Stimulated activated CD4-positive, alpha-beta T cell treated with anti-CD3 and anti-CD28 coated beads, TNF-alpha, amount 100 ng/mL, for 24 hours (primary cell): ENCODE data around the gene CHMP4A.

Experiments
- DNase-seq, 3 experiments: peaks; one replicate each; pipeline ENCODE4 v3.0.0-alpha.2; 2020; ENCODE audit warnings: low read depth in 3 of 3

CHMP4A gene, protein sequence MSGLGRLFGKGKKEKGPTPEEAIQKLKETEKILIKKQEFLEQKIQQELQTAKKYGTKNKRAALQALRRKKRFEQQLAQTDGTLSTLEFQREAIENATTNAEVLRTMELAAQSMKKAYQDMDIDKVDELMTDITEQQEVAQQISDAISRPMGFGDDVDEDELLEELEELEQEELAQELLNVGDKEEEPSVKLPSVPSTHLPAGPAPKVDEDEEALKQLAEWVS

DNA sequence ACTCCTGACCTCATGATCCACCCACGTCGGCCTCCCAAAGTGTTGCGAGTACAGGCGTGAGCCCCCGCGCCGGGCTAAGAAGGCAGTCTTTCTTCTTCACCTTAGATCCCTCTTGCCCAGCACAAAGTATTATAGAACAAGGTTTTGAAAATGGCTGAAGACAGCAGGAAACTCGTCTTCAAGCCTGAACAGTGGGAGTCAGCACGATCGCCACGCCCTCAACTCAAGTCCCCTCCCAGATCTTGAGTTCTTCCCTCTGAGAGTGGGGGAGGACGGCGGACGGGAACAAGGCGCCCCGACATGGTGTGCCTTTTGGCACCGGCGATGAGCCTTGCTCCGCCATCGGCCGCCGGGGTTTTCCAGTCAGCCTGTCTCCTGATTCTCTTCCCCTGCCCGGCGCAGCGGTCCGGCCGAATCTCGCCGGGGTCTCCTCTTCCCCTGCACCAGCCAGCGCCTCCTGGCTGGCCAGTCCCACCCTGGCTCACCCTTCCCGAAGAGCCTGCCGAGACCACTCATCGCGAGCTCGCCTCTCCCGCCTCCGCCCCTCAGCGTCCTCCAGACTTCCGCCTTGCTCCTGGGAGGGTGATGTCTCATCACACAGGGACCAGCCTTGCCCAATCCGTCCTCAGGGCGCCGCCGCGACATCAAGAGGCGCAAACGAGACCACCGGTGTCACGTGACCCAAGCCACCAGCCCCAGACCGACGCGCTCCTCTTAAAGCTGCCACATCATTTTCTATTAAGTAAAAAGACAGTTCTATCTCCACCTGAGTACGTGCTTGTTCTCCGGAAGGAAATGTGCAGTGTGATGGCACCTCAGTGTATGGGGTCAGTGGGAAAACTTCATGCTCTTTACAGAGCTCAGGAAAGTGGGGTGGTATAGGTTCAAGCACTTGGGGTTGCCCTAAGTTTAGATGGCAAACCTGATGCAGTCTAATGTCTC lies at the start of gene CHMP4A:
Gene CHMP4A, minus strand, starts transcription at position 565 of the 942 bp plus-strand sequence. Its CDS starts 49 bp downstream, at position 516.
- DNase-seq = peak; percentile 90 to 97 (median 94)

DNA sequence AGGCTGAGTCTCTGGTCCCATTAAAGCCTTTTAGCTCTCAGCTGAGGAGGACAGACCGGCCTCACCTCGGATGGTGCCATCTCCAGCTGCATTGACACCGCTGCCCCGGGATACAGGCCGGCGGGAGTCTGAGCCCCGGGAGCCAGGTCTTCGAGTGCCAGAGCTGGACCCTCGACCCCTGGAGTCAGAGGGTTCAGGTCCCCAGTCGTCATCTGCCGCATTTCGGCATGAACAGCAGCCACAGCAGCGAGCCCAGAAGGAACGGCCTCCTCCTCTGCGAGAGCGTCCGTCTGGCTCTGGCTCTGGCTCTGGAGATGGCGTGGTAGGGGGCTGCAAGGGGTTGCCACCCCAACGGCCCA lies 48.7 kb upstream of the CHMP4A start:
- no peak for DNase-seq

DNA sequence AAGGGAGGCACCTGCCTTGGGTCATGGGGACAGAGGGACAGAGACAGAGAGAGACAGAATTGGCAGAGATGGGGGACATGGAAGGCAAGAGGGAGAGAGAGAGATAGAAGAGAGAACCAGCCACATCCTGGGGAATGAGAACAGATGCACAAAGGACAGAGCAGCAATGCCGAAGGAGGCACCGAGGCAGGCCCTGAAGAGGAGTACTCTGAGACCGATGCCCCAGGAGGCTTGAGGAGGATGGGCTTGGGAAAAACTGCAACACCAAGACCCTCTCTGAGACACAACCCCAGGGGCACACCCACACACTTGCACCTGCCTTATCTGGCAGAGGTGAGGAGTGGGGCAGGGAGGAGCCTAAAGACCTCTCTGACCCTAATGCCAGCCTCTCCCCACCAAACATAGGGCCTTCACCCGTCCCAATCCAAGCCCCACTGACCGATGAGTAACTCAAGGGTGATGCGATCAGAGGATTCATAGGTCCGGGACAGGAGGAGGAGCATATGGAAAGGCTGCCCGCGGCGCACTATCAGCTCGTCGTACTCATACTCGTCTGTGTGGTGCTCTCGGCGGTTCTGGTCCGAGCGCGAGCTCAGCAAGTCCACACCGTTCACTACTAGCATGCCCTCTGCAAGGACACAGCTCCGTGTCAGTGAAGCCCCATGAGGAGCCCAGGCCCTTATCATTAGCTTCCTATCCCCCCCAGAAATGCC lies 48.1 kb upstream of the CHMP4A start:
- DNase-seq = no peak

DNA sequence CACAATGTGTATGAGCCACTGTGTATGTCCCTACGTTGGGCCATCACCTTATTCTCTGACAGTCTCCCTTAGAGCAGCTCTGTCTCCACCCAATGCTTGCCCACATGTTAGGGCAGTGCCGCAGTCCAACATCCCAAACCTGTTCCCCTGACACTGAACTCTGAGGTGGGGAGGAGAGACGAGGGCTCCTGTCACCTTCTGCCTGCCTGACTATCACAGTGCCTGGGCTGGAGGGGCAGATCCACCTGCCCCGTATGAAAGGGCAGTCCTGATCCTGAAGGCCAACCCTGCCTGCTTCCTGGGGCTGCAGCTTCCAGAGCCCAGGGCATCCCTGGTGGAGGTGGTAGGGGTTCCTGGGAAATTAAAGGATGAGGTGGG lies 47.5 kb upstream of the CHMP4A start:
- no peak for DNase-seq

DNA sequence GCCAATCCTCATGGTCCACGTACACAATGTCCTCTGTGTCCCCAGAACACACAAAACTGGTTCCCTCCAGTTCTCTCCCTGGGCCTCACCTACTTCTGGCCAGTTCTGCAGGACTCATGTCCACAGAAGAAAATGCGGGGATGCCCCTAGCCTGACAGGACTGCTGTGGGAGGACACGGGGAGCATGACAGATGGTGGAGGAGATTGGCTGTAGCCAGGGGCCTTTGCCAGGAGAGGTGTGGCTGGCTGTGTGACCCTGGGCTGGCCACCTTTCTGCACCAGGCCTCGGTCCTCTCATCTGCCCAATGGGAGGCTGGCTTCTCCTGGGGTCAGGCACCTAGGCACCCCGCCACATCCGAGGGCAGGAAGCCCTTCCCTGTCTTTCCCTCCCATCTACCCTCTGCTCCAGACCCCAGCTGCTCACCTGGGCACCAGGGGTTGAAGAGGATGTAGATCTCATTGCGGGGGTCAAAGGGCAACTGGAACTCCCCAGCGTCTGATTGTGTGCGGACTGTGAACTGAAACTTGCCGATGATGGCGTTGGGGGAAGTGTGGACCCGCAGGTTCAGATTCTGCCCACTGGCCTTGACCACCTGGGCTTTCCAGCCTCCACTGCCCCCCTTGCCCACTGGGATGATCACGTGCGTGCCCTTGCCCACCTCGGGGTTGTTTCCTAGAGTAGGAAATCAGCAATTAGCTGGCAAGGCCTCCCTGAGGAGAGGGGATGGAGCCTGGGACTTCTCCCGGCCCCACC lies 46.9 kb upstream of the CHMP4A start:
- no peak for DNase-seq

DNA sequence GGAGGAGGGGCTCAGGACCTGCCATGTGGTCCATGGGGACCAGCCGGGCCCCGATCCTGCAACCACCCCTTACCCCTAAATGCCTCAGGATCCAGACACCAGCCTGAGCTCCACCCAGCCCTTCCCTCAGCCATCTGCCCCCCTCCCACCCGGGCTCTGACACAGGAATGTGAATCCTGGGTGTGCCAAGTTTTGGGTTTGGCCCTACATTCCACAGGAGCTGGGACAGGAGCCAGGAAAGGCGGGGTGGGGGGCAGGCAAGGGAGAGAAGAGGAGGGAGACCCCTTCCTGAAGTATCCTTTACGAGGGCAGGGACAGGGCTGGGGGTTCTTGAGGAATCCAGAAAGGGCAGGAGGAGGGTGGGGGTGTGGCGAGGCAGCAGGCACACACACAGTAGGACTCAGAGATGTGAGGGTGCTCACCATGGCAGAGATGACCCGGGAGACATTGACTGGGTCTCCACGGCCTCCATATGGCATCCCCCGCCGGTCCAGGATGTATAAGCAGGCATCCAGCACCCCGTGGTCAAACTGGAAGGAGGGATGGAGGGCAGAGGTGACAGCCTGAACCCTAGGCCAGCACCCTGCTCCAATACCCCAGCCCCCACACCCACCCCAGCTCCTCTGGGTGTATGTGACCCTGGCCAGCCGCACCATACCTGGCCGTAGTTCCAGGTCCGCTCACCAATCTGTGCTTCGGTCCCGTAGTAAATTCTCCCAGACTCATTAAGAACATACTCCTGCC lies 46.2 kb upstream of the CHMP4A start:
- no peak for DNase-seq

DNA sequence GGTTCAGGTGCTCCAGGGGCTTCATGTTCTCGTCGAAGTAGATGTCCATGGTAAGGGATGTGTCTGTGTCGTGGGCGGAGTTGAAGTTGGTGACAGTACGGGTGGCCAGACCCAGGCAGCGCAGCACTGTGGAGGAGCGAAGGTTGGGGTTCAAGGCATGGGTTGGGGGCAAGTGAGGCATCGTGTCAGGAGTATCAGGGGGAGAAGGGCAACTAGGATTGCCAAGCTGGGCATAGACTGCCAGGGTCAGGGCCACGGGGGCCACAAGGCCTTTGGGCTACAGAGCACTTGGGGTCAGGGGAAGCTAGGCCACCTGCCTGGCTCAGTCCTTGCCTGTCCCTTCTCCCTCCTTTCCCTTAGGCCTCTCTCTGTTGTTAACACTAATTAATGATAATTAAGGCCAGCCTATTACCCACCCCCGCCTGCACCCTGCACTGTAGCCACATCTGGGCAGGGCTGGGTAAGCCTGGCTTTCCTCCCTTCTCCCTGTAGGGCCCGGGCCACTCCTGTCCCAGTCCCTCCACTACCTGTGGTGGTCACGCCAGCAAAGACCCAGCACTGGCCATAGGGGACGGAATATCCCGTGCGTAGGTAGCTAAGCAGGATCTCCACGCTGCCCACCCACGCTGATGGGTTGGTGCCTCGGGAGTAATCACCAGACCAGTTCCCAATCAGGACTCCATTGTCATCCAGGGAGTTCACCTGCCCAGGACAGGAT lies 45.4 kb upstream of the CHMP4A start:
- DNase-seq = no peak

DNA sequence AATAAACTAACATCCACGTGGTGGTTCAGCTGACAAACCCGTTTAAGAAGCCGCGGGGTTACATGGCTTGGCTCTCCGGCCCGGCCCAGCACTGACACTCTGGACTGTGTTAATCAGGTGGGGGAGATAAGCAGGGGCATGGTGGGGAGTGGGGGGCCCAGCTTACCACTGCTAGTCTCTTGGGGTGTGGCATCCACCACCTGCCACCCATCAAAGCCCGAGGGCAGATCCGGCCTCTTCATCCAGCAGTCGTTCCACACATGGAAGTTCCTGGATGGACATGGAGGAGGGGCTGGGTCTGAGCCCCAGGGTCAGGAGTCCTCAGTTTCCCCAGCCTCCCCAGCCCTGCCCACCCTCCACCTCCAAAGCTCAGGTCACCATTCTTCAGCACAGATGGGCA lies 44.8 kb upstream of the CHMP4A start:
- no peak for DNase-seq

DNA sequence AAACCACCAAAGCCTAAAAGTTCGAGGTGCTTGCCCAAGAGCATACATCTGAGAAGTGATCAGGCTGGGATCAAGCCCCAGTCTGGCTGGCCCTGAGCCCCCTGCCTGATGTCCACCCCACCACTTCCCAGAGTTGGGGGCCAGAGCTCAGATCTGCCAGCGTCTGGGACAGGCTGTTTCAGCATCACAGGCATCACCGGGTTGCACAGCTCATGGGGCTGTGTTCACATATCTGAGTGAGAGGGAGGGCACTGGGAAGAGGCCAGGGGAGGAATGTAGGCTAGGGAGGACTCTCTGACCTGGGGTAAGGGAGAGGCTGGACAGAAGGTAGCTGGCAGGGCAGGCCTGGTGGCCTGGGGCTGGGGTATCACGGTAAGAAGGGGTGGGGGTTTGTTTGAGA lies 43.7 kb upstream of the CHMP4A start:
- DNase-seq = no peak

DNA sequence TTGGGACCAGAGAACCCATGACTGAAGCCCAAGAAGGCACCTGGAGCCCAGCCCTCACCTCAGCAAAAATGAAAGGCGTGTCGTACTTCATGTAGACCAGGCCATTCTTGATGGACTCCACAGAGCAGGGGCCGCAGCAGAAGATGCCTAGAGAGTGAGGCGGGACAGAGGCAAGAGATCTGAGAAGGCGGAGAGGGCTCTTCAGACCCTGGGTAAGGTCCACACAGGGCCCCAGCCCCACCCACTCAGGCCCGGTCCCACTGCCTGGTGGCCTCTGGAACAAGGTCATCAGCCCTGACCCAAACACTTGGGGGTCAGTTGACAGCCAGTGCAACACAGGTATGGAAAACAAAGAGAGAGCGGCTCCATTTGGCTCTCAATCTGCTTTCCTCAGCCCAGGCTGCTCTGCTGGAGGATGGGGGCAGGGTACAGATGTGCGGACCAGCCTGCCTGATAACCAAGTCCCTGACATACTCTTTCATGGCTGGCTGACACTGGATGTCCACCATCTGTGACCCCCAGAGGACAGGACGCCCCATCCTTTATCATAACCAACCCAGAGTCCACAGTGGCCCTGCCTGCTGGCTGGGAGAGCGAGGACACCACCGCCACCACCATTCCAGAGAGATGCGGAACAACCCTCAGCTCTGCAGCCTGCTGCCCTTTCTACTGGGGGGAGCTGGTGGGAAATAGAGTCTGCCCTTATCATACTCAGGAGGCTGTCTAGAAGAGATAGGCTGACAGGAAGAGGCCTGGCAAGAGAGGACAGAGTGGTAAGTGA lies 42.8 kb upstream of the CHMP4A start:
- no peak for DNase-seq

DNA sequence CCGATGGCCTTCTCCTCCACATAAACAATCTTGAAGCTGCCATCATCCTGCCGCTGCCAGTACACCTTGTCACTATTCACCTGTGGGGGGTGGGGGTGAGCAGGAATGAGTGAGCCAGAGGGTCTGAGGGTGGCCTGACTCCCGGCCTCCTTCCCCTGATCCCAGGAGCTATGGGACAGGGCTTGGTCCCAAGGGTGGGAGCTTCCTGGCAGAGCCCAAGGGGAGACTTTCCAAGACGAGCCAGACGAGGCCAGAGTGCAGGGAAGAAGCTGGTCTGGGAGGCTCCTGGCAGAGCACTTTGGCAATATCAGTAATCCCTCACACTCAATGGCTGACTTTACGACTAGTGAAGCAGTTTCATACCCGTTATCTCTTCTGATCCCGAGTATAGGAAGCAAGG lies 42.1 kb upstream of the CHMP4A start:
- no peak for DNase-seq

DNA sequence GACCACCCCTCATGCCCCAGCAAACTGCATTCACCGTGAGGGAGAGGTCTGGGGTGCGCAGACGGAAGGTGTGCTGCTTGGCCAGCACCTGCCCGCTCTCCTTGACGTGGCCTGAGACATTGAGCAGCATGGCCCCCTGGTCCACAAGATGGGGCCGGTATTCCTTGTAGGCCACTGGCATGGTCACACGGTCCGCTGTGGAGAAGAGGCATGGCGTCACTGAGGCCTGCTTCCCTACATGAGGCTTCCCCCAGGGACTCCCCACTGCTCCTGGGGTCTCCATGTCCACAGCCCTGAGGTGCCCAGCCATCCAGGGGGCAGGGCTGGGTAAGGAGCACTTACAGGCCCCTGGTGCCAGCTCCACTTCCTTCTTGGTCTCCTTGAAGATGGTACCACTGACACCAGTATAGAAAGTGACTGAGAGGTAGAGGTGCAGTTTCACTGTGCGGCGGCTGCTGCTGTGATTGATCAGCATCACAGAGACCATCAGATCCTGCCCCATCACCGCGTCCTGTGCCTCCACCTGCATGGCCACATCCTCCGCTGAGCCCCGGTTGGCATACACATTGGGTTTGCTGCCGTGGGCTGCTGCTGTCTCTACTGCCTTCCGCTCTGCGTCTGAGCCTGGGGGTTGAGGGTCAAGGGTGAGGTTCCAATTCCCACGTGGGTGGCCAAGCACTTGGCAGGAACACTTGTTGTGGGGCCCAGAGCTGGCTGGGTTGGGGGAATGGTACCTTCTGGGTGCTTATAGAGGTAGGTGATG lies 41.5 kb upstream of the CHMP4A start:
- DNase-seq = no peak

DNA sequence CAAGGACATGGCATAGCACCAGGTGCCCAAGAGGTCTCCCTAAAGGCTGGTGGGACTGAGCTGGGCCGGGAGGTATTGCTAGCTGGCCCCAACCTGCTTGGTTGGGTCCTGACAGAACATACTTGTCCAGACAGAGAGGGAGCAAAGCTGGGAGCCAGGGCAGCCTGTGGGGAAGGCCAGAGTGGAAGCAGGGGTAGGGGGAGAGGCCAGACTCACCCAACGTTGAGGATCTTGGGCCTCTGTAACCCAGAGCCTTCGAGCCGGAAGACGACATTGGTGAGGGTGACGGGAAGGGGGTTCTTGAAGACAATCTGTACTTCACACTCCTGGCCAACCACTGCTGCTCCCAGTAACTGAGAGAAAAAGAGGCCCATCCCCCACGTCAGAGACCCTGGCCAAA lies 40.6 kb upstream of the CHMP4A start:
- no peak for DNase-seq

DNA sequence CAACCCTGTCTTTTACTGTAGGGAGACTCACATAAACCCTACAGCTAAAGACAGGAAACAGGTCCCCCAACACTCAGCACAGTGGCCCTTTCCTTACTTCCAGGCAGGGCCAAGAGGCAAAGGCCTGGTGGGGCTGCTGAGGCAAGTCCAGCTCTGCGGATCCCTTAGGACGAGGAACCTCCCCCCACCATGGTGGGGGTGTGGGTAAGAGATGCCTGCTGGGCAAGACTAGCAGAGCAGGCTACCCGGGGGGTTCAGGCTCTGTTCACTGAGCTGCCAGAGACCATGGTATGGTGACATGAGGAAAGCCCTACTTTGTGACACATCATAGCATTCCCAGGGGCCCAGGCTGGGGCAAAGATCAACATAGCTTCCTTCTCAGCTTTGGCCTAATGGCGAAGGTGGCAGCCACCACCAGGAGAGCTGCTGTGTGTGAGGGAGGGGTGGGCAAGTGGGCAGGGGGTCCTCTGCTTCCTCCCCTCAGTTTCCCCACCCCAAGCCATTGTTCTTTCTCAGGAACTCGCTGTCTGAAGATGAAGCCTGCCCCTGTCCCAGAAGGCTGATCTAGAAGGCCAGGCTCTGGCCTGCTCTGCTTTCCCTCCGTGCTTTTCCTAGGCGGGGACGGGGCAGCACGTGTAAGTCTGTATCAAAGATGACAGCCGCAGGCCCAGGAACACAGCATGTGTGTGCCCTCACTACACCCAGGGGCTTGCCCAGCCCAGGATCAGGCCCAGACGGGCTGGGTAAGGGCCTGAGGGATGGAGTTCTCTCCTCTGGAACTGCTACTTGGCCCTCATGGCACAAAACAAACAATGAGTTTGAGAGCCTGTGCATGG lies 39.2 kb upstream of the CHMP4A start:
- DNase-seq = no peak

DNA sequence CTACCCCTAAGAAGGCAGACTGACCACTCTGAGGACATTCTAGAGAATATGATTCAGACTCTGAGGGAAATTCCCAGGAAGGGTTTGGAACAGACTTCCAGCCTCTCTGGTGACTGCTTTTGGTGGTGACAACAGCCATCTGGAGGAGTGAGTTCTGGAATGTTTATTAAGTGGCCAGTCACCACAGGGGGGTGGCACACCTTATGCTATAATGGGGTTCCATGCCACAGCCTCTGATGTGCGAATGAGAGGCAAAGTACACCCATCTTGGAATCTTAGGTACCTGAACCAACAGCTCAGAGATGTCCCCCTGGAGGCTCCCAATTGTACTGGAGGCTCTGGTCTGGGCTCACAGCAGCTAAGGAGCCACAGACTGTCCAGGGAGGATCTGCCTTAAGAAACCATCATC lies 38.6 kb upstream of the CHMP4A start:
- DNase-seq = no peak

DNA sequence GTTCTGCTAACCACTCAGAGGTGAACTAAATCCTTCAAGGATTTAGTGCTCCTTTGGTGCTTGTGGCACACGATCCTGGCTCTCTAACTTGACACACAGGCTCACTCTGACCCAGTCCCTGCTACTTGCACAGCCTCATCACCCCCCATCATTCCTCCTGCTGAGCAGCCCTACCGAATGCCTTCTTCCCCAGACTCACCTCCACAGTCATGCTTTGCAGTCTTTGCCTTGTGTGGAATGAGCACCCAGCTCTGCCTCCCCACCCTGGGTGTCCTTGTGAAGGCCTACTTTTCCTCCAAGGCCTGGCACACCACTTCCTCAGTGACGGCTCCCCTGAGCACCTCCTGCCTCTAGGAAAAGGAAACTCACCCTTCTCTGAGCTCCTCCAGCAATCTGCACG lies 37.1 kb upstream of the CHMP4A start:
- no peak for DNase-seq

DNA sequence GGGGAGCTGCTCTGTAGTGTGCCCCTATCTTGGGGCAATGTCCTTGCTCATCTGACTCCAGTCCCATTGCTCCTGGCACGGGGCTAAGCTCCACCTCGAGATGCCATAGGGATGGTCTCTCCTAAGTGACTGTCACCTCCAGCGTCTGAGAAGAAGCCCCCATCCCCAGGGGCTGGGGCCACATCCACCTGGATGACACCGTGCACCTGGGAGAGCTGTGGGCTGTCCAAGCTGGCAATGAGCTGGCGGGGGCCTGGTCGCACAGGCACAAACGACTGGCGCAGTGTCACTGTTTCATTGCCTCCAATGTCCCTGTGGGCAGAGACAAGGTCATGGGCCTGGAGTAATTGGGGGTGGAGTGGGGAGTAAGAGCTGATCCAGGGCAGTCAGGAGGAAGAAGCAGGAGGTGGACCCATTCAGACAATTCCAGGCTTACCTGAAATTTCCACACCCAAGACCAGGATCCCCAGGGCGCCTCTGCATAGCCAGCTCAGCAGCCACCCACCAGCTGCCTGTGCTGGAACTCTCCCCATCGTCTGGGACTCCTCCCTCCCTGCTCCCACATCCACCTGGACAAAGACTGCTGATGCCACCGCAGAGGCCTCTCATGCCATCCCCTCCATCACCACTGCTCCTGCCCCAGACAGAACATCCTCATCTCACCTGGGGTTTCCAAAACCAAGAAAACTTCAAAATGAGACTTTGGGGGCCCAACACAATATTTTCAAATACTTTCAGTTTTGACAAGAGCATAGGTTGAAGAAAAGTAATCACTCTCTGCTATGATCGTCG lies 36.1 kb upstream of the CHMP4A start:
- DNase-seq = no peak
